Activated CD4-positive, alpha-beta T cell treated with anti-CD3 and anti-CD28 coated beads, Interleukin-2, amount 10 ng/mL, durations not matched to agents 7 days and 5 days (primary cell): ENCODE results near the gene EFNA5. TPM values are rescaled to one million over a fixed set of nuclear protein-coding genes. Genes with fewer than 3 reads are reported as not detected.
"Not testable (repeated sequence)": the region's sequence is repeated elsewhere in the genome, so short reads cannot be mapped to it uniquely, and the experiment has no call there.

Experiments used
- CTCF ChIA-PET: fragments of 350-600 bp; sonication (Branson Sonifier 250); formaldehyde crosslinking; loops from one replicate; lab custom pipeline; 2021; ENCODE audit warnings: antibody characterized with exemption; lab: Charles Lee
- POLR2A ChIA-PET: fragments of 350-600 bp; sonication (Branson Sonifier 250); formaldehyde crosslinking; loops from one replicate; lab custom pipeline; 2021; ENCODE audit warnings: antibody characterized with exemption; lab: Charles Lee
- DNase-seq: peaks from one replicate; pipeline ENCODE4 v3.0.0-alpha.2; 2020
- H3K27ac Mint-ChIP-seq: one replicate; pipeline ENCODE4 v1.8.0; 2021; ENCODE audit warnings: mild to moderate bottlenecking, moderate library complexity, mixed read lengths
- H3K27me3 Mint-ChIP-seq: one replicate; pipeline ENCODE4 v1.8.0; 2021; ENCODE audit warnings: mixed read lengths
- H3K36me3 Mint-ChIP-seq: one replicate; pipeline ENCODE4 v1.8.0; 2021; ENCODE audit warnings: low read depth, mixed read lengths
- H3K4me1 Mint-ChIP-seq: one replicate; pipeline ENCODE4 v1.8.0; 2021; ENCODE audit warnings: mixed read lengths
- H3K4me3 Mint-ChIP-seq: one replicate; pipeline ENCODE4 v1.8.0; 2021; ENCODE audit warnings: mild to moderate bottlenecking, moderate library complexity, mixed read lengths
- H3K9me3 Mint-ChIP-seq: one replicate; pipeline ENCODE4 v1.8.0; 2021; ENCODE audit warnings: mixed read lengths
- total RNA-seq, 2 experiments: library from RNA; stranded (reverse); gene quantifications; one replicate each; pipeline ENCODE4 v1.2.3, GENCODE V29; 2021

The EFNA5 gene
- total RNA-seq, 2 experiments from 2014 or later: not detected

DNA sequence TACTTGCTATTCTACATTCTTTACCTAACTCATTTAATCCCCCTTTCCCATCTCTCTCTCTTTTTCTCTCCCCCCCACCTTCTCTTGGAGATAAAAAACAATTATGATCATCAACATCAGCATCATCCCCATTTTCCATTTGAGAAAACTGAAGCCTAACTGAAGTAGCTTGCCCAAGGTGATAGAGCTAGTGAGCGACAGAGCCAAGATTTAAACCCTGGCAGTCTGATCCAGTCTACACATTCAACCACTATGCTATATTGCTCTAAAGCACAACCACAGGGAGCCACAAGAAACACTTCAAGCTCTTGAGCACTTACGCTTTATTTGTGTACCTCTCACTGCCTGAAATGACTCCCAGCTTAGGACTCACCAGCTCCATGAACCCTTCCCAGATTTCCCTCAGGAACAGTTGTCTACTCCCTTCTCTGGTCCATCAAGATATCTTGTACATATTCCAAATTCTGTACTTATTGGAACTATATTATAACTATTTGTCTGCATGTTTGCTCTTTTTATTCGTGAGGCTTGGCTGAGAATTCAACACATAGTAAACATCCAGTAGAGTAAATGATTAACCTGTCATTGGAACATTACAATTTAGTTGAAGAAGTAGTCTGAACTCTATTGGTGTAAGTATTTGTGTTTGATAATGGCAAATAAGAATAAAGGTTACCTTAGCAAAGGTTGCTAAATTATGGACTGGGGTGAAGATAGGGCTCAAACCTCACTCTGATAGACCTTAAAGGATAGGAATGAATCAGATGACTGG is 164.8 kb downstream of the EFNA5 start:
- POLR2A ChIA-PET: no interaction called here
- H3K27ac Mint-ChIP-seq: no peak overlapping the region
- H3K4me3 Mint-ChIP-seq: no peak overlapping the region
- no peak for DNase-seq
- H3K27me3 Mint-ChIP-seq: peaks cover 24% of the 10 kb centered on the region
- CTCF ChIA-PET: no interaction called here
- H3K4me1 Mint-ChIP-seq: peaks cover 13% of the 10 kb centered on the region
- no peaks in the 10 kb centered on the region for H3K36me3 Mint-ChIP-seq
- H3K9me3 Mint-ChIP-seq: no peaks in the 10 kb centered on the region

DNA sequence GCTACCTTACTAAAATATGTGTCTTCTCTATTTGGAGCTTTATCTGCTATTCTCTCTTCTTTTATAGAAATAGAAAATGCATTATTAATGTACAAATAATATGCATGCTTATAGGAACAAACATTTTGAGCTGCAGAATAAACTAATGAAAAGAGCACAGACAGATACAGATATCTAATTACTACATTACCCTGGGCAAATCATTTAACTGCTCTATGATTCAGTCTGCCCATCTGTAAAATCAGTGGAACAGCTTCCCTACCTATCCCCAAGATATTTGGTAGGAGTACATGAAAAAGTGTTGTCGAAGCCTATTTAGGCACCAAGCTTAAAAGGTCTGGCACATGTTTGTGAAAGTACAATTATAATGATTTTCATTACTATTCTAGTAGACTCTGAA is 166.3 kb downstream of the EFNA5 start:
- Mint-ChIP-seq H3K27me3 (peaks cover 24% of the 10 kb centered on the region), H3K9me3 (no peaks in the 10 kb centered on the region), H3K36me3 (no peaks in the 10 kb centered on the region), H3K4me1 (peaks cover 13% of the 10 kb centered on the region), H3K4me3 (no peak overlapping the region), H3K27ac (no peak overlapping the region)
- no peak for DNase-seq
- ChIA-PET POLR2A (no interaction called here), CTCF (interaction anchor here (1.3 kb wide), 1 partner anchor 14 kb away, joined by 3 read pairs; no protein-coding TSS in a partner anchor)

GRCh38 chr5:107502676-107503060 is 168.1 kb downstream of the EFNA5 start:
- no peak overlapping the region for H3K27ac Mint-ChIP-seq
- CTCF ChIA-PET: no interaction called here
- no peaks in the 10 kb centered on the region for H3K9me3 Mint-ChIP-seq
- H3K36me3 Mint-ChIP-seq: no peaks in the 10 kb centered on the region
- no peak for DNase-seq
- peaks cover 13% of the 10 kb centered on the region for H3K4me1 Mint-ChIP-seq
- H3K4me3 Mint-ChIP-seq: no peak overlapping the region
- peaks cover 23% of the 10 kb centered on the region for H3K27me3 Mint-ChIP-seq
- POLR2A ChIA-PET: no interaction called here

- Mint-ChIP-seq H3K9me3 (no peaks in the 10 kb centered on the region), H3K27me3 (peaks cover 23% of the 10 kb centered on the region), H3K36me3 (no peaks in the 10 kb centered on the region), H3K4me1 (peaks cover 13% of the 10 kb centered on the region), H3K27ac (no peak overlapping the region), H3K4me3 (no peak overlapping the region)
- ChIA-PET CTCF (no interaction called here), POLR2A (no interaction called here)
- no peak for DNase-seq
Observed at GRCh38 chr5:107501965-107502675, 168.6 kb downstream of the EFNA5 start.

DNA sequence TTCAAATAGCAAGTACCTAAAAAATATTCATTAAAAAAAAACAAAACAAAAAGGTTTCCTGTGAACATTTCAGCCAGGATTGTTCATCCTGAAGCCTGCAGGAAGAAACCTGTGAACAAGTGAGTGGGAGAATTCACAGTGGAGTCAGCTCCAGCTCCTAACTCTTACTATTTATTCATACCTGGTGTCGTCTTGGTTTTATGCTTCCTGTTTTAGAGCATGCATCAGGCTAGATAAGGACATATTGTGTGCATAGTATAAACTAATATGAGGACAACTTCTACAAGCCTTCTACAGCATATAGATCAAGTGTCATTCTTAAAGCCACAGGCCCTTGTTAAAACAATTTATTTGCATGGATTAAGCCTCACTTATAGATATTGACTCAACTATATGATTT is 169.9 kb downstream of the EFNA5 start:
- CTCF ChIA-PET: no interaction called here
- Mint-ChIP-seq H3K27ac (no peak overlapping the region), H3K27me3 (peaks cover 16% of the 10 kb centered on the region), H3K4me1 (peaks cover 13% of the 10 kb centered on the region), H3K4me3 (no peak overlapping the region), H3K36me3 (no peaks in the 10 kb centered on the region), H3K9me3 (no peaks in the 10 kb centered on the region)
- POLR2A ChIA-PET: no interaction called here
- DNase-seq: no peak

GRCh38 chr5:107500347-107500746 is 170.4 kb downstream of the EFNA5 start:
- H3K4me1 Mint-ChIP-seq: peaks cover 13% of the 10 kb centered on the region

GRCh38 chr5:107499776-107500175 is 171.0 kb downstream of the EFNA5 start:
- ChIA-PET POLR2A (no interaction called here), CTCF (no interaction called here)
- no peak overlapping the region for H3K27ac Mint-ChIP-seq
- H3K36me3 Mint-ChIP-seq: no peaks in the 10 kb centered on the region
- no peaks in the 10 kb centered on the region for H3K9me3 Mint-ChIP-seq
- H3K27me3 Mint-ChIP-seq: peaks cover 9% of the 10 kb centered on the region
- H3K4me1 Mint-ChIP-seq: peaks cover 13% of the 10 kb centered on the region
- no peak for DNase-seq
- no peak overlapping the region for H3K4me3 Mint-ChIP-seq

More at GRCh38 chr5:107500347-107500746, 170.4 kb downstream of the EFNA5 start:
- no peak for DNase-seq
- Mint-ChIP-seq H3K4me3 (no peak overlapping the region), H3K27me3 (peaks cover 11% of the 10 kb centered on the region), H3K9me3 (no peaks in the 10 kb centered on the region), H3K27ac (no peak overlapping the region), H3K36me3 (no peaks in the 10 kb centered on the region)
- ChIA-PET CTCF (no interaction called here), POLR2A (no interaction called here)

DNA sequence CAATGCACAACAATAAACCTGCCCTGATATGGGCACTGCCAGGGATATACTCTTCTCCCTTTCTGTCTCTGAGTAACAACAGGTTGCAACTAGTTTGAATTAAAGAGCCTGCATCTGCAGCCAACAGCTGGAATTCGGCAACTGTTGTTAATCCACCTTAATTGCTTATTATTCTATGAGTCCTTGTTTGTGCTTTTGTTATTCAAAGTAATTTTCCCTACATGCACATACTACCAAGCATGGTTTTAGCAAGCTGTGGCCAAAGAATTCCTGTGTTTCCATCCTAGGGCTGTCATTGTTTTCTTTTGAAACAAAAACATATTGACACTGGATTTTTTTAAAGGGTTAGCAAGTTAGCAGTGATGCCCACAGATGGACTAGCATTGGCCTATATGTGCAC is 171.5 kb downstream of the EFNA5 start:
- peaks cover 13% of the 10 kb centered on the region for H3K4me1 Mint-ChIP-seq
- H3K27me3 Mint-ChIP-seq: peaks cover 9% of the 10 kb centered on the region
- no peak overlapping the region for H3K4me3 Mint-ChIP-seq
- no peak overlapping the region for H3K27ac Mint-ChIP-seq
- no peak for DNase-seq
- no peaks in the 10 kb centered on the region for H3K36me3 Mint-ChIP-seq
- ChIA-PET CTCF (no interaction called here), POLR2A (no interaction called here)
- no peaks in the 10 kb centered on the region for H3K9me3 Mint-ChIP-seq

- H3K27me3 Mint-ChIP-seq: peaks cover 2% of the 10 kb centered on the region
- H3K4me3 Mint-ChIP-seq: no peak overlapping the region
- CTCF ChIA-PET: interaction anchor here (1.7 kb wide), 1 partner anchor 11 kb away, joined by 3 read pairs; no protein-coding TSS in a partner anchor
- POLR2A ChIA-PET: no interaction called here
- H3K36me3 Mint-ChIP-seq: no peaks in the 10 kb centered on the region
- no peaks in the 10 kb centered on the region for H3K4me1 Mint-ChIP-seq
- no peaks in the 10 kb centered on the region for H3K9me3 Mint-ChIP-seq
- DNase-seq: no peak
- H3K27ac Mint-ChIP-seq: no peak overlapping the region
Observed at GRCh38 chr5:107496466-107496865, 174.3 kb downstream of the EFNA5 start.

DNA sequence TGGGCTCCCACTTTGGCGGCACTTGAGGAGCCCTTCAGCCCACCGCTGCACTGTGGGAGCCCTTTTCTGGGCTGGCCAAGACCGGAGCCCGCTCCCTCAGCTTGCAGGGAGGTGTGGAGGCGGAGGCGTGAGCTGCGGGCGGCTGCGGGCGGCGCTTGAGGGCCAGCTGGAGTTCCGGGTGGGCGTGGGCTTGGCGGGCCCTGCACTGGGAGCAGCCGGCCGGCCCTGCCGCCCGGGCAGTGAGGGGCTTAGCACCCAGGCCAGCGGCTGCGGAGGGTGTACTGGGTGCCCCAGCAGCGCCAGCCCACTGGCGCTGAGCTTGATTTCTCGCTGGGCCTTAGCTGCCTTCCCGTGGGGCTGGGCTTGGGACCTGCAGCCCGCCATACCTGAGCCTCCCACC is 176.6 kb downstream of the EFNA5 start:
- H3K4me3 Mint-ChIP-seq, H3K9me3 Mint-ChIP-seq, H3K4me1 Mint-ChIP-seq, CTCF ChIA-PET, H3K36me3 Mint-ChIP-seq, H3K27me3 Mint-ChIP-seq, H3K27ac Mint-ChIP-seq, DNase-seq, POLR2A ChIA-PET: not testable (repeated sequence)

DNA sequence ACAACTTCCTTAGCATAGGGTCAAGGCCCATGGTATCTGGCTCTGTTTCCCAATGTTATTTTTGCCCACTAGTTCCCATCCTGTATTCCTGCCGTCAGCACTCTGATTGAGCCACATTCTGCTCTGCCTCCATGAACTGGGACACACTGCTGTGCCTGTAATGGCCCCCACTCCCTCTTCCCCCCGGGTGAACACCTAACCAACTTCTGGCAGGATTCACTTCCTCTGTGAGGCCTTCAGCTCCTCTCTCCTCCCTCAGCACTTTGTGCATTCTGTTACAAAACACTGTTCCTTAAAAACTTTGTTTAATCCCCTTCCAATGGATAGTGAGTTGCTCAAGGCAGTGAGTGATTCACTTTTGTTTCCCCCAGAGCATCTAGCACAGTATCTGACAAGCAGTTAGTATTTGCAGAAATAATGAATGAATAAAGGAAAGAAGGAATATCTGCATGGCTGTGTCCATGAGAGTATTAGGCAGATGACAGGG is 183.6 kb downstream of the EFNA5 start:
- Mint-ChIP-seq H3K27ac (no peak overlapping the region), H3K4me1 (peaks cover 24% of the 10 kb centered on the region), H3K4me3 (no peak overlapping the region), H3K36me3 (peaks cover 9% of the 10 kb centered on the region), H3K9me3 (peaks cover 15% of the 10 kb centered on the region), H3K27me3 (peaks cover 9% of the 10 kb centered on the region)
- CTCF ChIA-PET: no interaction called here
- POLR2A ChIA-PET: interaction anchor here (0.6 kb wide), 1 partner anchor 17 kb away, joined by 4 read pairs; no protein-coding TSS in a partner anchor
- DNase-seq: no peak

DNA sequence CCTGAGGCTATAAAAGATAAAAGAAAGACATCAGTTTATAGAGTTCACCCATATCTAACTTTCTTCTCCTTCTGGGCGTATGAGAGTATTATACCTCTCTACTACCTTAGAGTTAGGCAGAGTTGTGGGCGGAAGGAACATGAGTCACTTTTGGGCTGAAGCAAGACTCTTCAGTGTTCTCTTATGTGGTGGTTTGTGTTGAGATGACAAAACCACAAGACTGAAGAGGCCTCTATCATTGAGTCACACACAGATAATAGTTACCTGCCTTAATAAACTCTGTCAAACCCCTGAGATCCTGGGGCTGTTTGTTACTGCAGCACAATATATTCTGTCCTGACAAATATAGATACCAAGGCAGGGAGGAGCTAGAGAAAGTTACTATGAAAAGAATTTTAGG is 184.2 kb downstream of the EFNA5 start:
- Mint-ChIP-seq H3K36me3 (peaks cover 9% of the 10 kb centered on the region), H3K27ac (no peak overlapping the region), H3K4me3 (no peak overlapping the region), H3K4me1 (peaks cover 24% of the 10 kb centered on the region), H3K9me3 (peaks cover 15% of the 10 kb centered on the region), H3K27me3 (peaks cover 9% of the 10 kb centered on the region)
- DNase-seq: peak; percentile 49
- ChIA-PET POLR2A (interaction anchor here (0.6 kb wide), 1 partner anchor 17 kb away, joined by 4 read pairs; no protein-coding TSS in a partner anchor), CTCF (no interaction called here)

- Mint-ChIP-seq H3K4me3 (no peak overlapping the region), H3K9me3 (peaks cover 15% of the 10 kb centered on the region), H3K4me1 (peaks cover 24% of the 10 kb centered on the region), H3K27ac (no peak overlapping the region), H3K27me3 (peaks cover 11% of the 10 kb centered on the region), H3K36me3 (peaks cover 9% of the 10 kb centered on the region)
- ChIA-PET CTCF (no interaction called here), POLR2A (no interaction called here)
- no peak for DNase-seq
Observed at GRCh38 chr5:107485184-107485583, 185.6 kb downstream of the EFNA5 start.
